GM19351 (cell line): ENCODE measurements around the gene NTRK2.
"Not testable (repeated sequence)": the region's sequence is repeated elsewhere in the genome, so short reads cannot be mapped to it uniquely, and the experiment has no call there.

Experiments used
- ATAC-seq: cut with Tn5 transposase; IDR thresholded peaks from one replicate; pipeline ENCODE4 v1.9.1; 2021; ENCODE audit warnings: mild to moderate bottlenecking, moderate library complexity; ENCODE audit not compliant: unreplicated experiment

Gene NTRK2

DNA sequence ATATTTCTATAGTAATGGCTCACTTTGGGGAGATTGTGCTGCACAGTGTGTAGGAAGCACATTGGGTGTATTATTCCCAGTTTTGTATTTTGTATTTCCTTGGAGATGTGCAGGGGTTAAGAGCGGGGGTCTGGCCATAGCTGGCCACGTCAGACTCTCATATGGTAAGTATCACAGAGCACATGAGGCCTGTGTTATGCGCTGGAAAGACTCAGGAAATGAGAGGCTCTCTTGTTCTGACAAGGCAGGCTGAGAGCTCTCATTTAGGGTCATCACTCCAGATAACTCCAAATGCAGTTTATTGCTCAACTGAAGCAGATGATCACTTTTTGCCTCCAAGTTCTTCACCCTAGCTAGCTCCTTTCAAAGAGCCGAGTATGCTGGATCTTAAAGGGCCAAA lies 205.7 kb downstream of the NTRK2 start:
- no peak for ATAC-seq

DNA sequence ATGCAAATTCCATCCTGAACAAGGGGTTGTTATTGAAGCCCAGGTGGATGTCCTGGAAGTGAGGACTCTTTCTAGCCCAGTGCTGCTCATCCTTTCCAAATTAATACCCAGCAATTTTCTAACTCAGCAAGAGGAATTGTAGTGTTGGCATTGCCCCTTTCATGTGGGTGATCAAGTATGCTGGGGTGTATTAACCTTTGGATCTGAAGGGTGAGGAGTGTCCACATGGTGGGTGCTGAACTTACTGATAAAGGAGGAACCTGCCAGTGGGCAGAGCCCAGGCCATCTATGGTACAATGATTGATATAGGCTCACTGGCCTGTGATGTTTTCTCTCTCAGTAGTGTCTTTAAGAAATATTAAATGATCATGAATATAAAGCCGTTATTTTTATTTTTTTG lies 210.1 kb downstream of the NTRK2 start:
- ATAC-seq = no peak

DNA sequence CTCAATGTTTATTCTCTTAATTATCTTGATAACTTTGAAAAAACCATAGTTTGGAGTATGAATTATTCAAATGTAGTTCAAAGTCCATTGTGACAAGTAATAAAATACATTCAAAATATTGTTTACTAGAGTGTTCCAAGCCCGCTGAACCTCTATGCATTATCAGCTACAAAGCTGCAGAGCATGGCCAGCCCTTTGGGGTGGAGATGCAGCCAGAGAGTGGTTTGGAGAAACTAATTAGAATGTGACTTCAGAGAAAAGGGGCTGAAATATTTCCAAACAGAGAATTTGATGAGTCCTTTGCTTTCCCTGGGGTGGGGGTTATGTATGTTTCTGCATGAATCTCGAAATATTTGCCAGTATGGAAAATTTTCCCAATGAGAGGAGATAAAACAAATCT lies 211.3 kb downstream of the NTRK2 start:
- no peak for ATAC-seq

DNA sequence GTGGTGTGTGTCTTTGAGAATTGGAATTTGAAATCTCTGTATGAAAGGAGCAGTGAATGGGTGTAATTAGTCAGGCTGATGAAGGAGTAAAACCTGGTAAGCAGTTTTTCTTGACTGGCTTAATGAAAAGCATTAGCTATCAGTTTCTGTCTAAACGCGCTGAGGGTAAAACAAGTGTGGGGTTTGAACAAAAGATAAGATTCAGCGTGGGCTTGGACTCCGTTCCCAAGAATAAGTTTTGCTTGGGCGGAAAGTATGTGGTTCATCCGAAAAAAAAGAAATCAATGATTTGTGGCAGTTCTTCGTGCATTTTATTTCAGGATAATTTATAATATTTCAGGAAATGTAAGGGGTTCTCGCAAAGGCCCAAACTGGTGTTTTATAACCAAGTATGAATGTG lies 217.3 kb downstream of the NTRK2 start:
- ATAC-seq = no peak

DNA sequence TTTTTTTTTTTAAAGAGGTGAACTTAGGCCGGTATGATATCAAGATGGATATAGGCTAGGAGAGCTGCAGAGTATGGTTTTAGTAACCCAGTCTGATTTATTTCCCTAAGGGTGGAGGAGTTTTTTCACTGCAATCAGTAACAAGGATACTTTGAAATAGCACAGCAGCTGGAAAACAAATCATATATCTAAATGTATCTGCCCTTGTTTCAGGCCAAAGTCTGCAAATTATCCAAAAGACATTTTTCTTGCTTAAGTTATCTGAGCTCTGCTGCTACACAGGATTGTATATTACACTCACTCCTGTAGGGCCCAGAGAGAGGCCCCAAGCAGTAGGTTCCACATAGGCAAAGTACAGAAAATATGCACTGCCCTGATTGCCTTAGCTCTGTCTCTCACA lies 222.4 kb downstream of the NTRK2 start:
- no peak for ATAC-seq

DNA sequence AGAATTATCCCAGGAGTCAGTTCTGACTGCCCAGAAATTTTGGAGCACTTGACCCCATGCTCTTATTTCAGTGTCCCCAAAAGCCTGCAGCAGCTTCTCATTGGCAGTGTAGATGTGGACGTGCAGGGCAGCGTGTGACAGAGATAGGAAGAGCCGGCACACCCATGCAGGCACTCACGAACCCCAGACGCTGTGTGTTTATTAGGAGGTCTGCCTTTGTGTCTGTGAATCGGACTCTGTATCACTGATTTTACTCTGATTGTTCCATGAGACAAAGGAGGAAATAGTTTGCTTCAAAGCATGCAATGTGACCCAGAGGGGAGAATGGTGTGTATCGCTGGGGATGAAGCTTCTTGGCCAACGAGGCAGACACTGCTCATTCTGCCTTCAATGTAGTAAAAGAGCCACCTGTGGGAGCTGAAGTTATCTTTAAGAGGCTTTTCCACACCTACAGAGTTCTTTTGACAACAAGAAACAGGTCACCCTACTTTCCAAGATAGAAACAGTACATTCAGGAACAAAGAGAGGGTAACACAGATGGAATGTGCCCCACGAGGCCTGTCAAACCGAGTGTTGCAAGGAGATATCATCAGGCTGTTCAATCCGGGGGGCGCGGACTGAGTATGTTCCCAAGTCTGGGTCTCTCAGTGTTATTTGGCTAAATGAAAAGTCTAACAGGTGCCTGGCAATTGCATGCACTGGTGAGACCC lies 224.0 kb downstream of the NTRK2 start:
- ATAC-seq = no peak

DNA sequence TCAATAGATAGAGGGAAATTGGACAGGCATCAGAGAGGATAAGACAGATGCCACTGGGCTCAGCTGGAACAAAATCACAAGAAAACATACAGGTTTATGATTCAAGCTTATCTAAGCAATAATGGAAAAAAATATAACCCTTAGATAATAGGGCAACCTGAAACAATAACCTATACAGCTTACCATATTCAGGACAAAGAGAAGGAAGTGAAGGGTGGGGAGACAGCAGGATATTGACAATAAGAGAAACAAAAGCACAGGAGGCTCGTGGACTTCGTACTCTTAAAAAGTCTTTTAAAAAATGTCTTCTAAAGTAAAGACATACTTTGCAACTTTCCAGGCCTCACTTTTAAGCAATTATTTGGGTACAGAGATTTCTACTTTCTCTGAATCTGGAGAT lies 225.3 kb downstream of the NTRK2 start:
- ATAC-seq = no peak

DNA sequence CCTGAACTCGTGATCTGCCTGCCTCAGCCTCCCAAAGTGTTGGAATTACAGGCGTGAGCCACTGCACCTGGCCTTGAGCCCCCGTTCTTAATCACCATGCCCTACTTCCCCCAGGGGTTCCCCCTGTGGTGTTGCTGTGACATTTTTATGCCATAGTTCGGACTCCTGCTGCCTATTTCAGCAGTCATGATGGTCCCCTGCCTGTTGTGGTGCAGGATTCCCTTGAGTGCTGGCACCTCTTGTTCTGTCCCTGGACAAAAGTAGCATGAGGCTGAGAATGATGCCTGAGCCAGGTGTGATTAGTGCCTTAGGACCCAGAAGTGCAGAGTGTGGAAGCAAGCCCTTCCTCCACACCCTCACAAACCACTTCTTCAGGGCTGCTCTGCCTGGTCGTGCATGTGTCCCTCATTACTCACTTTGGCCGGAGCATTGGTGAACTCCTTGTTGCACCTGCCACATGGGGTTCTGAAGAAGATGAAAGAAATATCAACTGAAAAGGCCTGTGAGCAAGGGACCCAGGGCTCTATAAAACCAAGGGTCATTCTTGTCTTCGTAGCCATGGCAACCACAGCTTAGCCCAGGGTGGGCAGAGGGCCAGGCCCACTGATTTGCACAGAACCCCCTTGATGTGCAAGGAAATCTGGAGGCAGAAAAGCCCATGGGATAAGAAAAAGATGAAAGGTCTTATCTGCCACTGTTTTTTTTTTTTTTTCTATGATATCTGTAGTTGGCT lies 228.0 kb downstream of the NTRK2 start:
- no peak for ATAC-seq

DNA sequence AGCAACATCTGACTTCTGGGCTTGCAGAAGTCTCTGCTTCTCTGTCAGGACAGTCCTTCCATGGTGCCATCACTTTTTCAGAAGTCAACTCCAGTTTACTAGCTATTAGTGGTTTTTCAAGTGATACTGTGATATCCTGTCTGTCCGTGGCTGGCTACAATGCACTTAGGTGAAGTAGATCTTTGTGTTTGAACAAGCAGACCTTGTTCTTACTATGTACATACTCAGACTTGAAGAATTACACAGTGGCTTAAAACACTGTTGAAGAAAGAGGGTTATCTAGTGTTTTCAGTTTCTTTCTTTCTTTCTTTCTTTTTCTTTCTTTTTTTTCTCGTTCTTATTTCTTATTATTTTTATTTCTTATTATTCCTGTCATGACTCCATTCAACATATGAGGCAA lies 228.7 kb downstream of the NTRK2 start:
- no peak for ATAC-seq

DNA sequence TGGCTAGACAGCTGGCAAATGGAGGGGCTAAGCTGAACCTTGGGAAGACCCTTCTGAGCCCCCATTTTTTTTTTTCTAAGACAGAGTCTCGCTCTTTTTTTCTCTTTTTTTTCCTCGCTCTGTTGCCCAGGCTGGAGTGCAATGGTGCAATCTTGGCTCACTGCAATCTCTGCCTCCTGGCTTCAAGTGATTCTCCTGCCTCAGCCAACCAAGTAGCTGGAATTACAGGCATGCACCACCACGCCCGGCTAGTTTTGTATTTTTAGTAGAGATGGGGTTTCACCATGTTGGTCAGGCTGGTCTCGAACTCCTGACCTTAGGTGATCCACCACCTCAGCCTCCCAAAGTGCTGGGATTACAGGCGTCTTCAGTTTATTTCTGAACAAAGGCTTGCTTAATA lies 229.1 kb downstream of the NTRK2 start:
- ATAC-seq = not testable (repeated sequence)

DNA sequence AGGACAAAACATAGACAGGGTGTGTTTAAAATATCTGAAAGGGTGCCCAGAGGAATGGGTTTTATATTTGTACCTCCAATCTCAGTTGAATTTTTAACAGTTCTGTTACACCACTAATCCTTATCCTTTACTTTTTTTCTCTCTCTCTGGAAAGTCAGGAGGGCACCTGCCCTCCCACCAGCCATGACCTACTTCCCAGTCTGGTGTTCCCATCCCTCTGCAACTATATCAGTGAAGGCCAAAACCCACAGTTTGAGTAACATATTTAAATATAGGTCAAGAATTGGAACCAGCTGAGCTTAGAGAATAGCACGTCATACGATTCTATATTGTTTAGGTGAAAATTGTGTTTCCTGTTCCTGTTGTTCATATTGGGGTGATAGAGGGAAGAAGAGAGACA lies 229.8 kb downstream of the NTRK2 start:
- ATAC-seq = no peak

DNA sequence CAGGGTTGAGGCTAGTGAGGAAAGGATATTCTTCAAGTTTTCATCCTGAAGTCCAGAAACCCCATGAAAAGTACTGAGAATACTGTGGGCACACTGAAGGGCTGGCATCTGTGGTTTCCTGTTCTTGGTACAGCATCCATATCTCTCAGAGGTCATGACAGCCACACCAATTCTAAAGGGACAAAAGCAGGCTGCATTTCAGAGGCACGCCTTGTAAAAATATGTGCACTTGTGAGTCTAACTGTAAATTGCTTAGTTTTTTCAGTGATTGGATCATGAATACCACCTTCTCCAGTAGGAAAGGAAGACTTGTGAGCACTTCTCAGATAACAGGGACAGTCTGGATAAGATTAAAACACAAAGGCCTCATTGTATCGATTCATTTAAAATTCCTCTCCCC lies 230.9 kb downstream of the NTRK2 start:
- ATAC-seq = no peak

DNA sequence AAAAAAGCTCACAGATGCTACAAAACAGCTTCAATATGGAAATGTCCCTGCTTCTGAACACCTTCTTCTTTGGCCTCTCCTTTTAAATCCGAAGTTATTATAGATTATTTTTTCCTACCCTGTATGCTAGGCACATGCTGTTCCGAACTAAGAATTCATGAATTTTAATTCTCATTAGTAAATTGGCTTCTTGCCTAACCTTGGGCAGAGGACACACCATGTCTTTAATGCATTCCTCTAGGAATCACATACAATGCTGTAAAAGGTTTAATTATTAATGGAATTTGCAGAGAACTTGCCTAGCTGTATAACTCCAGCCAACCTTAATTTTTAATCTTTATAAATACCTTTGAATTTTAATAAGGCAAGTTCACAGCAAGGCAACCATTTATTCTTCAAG lies 234.4 kb downstream of the NTRK2 start:
- ATAC-seq = no peak

DNA sequence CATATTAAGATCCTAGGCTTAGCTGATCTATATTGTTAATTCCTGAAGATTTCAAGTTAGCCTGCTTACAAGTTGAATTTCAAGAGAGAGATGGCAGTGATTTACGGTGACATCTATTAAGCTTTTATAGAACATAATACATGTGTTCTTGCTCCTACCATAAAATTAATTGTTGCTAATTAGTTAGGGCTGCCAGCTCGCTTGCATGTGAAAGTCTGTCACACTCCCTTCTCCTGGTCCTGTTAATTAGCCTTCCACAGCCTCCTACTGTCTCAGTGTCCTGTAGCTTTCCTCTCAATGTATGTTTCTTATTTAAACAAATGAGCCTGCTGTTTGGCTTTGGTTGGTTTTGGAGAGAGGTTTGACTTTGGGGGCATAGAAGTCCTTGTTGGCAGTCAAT lies 247.2 kb downstream of the NTRK2 start:
- ATAC-seq = no peak

DNA sequence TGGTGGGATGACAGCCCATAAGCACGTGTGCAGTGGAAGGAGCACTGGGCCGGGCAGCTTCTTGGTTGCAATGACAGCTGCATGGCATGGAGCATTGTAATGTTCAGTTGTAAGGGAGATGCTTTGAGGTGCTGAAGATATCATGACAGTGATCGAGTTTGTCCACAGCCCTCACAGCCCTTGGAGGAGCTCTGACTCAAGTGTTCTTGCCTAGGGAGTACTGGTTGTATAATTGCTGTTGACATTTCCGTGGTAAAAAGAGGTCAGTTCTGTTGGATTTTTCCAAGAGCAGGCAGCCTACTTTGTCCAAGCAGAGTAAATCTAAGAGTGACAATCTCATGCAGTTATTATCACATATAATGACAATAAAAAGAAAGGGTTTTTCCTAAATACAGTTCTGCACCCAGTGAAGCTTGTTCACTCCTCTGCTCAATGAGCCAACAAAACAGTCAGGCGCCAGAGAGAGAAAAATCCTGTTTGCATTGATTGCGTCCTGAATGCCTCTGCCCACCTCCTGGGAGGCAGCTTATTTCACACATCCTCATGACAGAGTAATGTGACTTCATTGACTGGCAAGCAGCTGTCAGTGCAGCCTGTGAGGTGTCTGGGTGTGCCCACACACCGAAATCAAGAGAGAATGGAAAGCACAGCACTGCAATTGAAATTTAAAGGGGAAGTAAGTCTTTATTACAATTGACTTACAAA lies 248.0 kb downstream of the NTRK2 start:
- no peak for ATAC-seq

DNA sequence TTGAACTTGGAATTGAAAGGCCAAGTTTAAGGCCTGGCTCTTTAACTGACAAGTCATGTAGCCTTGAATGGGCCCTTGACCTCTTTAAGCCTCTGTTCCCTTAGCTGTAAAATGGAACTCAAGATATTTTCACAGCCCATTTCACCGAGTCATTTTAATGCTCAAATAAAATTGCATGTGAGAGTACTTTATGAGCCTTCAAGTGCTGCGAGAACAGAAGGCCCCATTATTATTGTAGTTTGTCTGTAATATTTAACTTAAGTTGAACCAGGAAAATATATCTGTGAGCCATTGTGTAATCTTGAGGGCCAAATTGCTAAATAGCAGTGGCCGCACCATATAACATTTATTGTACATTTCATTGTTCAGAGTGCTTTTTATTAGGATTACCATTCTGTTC lies 249.9 kb downstream of the NTRK2 start:
- no peak for ATAC-seq

DNA sequence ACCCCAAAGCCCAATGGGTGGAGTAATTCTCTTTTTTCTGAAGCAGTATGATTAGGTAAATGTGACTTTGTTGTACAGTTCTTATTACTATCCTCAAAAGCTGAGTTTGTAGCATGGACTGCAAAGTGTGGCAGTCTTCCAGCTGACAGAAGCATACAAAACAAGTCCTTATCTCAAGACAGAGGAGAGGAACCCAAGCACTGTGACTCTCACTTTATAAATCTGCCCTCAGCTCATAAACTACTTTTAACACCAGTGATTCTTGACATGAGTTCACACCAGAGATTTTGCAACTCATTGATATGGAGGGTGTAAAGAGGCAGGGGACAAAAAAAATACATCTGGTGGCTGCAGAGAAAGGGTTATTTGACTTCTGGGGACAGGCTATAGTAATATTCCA lies 251.6 kb downstream of the NTRK2 start:
- ATAC-seq = no peak

DNA sequence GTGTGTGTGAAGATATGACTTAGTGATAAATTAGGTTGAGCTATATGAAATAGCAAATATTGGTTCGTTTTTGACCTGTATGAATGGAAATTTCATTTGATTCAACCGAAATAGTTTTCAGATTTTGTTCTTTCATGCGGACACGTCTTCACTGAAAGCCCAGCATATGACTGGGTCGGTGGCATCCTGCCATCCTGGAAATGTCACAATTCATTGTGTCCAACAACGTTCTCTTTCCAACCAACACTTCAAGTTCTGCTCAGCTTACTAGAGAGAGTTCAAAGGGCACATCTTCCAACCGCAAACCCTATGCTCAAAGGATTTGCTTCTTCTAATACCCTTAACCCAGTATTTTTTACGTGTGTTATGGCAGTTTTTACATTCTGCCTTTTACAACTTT lies 252.5 kb downstream of the NTRK2 start:
- no peak for ATAC-seq

DNA sequence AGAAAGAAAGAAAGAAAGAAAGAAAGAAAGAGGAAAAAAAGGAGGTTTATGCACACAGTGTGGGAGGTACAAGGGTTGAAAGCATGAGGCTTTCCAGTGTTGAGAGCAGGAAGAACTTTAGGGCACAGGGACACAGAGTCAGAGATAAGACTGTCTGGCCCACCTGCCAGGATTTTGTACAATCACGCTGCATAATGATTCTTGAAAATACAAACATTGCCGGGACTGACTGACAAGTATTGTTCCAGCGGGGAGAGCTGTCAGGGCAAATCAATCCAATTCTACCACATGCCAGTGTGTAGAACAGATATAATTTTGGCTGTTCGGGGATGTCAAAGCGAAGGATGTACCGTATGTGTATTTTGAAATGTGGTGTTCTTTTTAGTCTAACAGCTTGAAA lies 254.7 kb downstream of the NTRK2 start:
- no peak for ATAC-seq

DNA sequence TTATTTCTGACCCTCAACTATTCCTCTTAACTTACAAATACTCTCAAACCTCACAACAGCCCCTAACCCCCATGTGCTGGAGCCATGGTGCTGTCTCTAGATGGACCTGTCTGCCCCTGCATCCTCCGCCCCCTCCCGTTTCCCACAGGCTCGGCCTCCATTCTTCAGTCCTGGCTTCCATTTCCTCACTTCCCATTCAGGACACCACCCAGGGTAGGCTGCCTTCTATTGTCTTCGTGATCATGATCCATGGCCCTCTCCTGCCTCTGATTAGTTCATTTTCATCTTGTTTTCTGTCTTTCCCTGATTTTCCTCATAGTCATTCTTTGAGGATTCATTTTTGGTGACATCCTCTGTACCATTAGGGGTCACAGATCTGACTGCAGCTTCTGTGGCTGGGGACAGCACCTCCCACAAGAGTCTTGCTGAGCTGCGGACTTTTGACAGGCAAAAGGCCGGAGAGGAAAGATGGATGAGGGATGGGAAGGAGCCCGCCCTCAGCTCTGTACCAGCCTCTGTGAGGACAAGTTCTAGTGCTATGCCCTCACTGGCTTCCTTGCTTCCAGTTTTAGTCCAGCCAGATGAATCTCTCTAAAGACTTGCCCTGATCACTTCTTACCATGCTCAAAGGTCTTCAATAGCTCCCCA lies 255.8 kb downstream of the NTRK2 start:
- ATAC-seq = no peak

DNA sequence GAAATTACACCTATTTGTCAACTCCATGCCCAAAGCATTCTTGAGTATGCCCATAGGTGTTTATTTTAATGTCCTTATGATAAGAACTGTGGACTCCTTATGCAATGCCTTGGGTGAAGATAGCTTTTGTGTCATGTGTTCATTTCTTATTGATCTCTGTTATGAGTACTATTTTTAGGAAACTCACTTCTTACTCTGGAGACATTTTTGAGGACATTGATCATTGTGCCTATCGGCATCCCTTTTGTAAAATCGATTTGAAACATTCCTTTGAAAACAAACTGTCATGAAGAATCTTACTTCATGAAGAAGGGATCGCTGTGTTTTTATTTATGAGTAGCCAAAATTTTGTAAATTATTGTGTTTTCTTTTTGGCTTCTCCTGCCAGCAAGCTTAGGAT lies 257.3 kb downstream of the NTRK2 start:
- no peak for ATAC-seq

DNA sequence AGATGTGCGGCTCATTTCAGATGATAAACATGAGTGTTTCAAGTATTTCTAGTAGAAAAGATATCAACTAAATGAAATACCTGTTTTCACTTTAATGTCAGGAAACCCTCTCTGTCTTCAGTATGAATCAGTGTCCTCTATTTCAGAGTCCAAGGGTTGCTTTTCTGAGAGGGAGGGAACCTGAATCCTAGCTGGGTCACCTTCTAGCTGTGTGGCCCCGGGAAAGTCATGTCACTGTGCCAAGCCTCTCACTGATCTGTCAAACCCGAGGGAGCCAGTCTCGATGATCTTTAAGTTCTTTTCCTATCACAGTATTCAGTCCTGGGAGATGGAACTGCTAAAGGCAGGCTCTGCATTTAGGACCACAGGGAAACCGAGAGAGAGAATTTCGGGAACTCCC lies 258.9 kb downstream of the NTRK2 start:
- no peak for ATAC-seq
